Erythroblast (primary cell): ENCODE measurements around the gene PLA2G4D.

Source experiments
- GATA1 ChIP-seq: IDR thresholded peaks from 2 replicates; pipeline ENCODE4 v1.6.1; 2011; ENCODE audit warnings: low read depth, mild to moderate bottlenecking, control low read depth, low read length, moderate library complexity
- POLR2A ChIP-seq: IDR thresholded peaks from 2 replicates; pipeline ENCODE4 v1.6.1; 2011; ENCODE audit warnings: mild to moderate bottlenecking, low read length

GRCh38 chr15:42064271-42064670 is 30.1 kb downstream of the PLA2G4D start:
- no peak for TF ChIP-seq POLR2A
- TF ChIP-seq GATA1 = no peak
